ENCODE measurements around the gene BUD13.

GRCh38 chr11:116775975-116776374, 3.2 kb upstream of the BUD13 start:
- no peak for TF ChIP-seq CTCF (IDR thresholded peaks at IDR 0.05; ENCODE audit: poor library complexity, severe bottlenecking)
- no peak for TF ChIP-seq REST (IDR thresholded peaks at IDR 0.05; ENCODE audit: borderline replicate concordance)
- TF ChIP-seq EZH2 (IDR thresholded peaks at IDR 0.05; ENCODE audit: borderline replicate concordance, insufficient read depth, low read length, poor library complexity, severe bottlenecking): no peak
- TF ChIP-seq POLR2AphosphoS5 (IDR thresholded peaks at IDR 0.05): no peak
- no peak for TF ChIP-seq MXI1 (conservative IDR thresholded peaks at IDR 0.05; ENCODE audit: poor library complexity, severe bottlenecking)
- TF ChIP-seq TAF1 (IDR thresholded peaks at IDR 0.05; ENCODE audit: low read depth): no peak
- no peak for TF ChIP-seq EP300 (conservative IDR thresholded peaks at IDR 0.05; ENCODE audit: poor library complexity, severe bottlenecking)
- TF ChIP-seq RAD21 (conservative IDR thresholded peaks at IDR 0.05): no peak
- TF ChIP-seq SMC3 (conservative IDR thresholded peaks at IDR 0.05; ENCODE audit: poor library complexity): no peak
